Activated effector memory CD4-positive, alpha-beta T cell treated with Interleukin-2 at 50 U/mL for 16 hours (primary cell): ENCODE measurements around the gene VSTM2B.

Experiments
- DNase-seq: peaks from one replicate; pipeline ENCODE4 v3.0.0-alpha.2; 2020

The VSTM2B gene

DNA sequence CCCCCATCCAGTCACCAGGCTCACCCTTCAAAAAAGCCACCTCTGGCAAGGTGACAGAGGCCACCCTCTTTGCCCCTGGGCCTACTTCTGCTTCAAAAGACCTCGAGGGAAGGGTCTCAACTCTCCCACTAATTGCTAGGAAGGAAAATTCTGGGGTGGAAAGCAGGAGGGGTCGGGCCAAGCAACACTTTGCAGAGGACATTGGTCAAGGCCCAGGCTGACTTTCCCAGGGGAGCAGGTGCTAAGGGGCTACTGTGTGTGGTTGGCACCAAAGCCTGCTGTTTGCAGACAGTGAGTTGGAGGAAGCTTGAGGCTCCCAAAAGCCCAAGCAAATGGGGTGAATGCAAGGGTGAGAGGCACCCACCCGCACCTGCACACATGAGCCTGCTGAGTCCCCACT lies 28.6 kb upstream of the VSTM2B start:
- no peak for DNase-seq

DNA sequence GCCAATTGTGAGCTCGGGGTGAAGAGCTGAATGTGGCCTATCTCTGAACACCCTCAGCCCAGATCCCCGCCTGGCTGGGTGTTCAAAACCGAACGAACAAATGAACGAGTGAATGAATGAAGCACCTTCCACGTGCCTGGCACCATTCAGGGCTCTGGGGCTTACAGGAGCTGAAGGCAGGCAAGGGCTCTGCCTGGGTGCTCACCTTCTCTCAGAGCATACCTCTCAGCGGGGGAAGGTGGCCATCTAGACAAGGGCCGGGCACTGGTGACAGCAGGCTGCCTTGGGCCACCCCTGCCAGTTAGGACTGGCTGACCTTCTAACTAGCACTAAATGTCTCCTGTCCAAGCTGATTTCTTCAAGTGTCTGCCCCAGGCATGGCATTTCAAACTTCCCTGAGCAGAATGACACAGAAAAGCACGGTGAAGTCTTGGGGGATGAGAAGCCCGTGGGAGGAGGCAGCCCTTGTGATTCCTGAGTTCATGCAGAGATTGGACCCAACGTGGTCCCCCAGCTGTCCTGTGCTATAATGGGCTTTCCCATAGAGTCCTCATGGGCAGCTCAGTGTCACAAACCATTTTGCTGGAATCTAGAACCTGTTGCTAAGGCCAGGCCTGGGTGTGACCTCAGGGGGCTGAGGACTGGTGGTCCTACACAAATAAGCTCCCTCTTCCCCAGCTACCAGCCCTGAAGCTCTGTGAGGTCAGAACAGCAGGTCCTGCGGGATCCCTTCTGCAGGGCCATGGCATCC lies 27.9 kb upstream of the VSTM2B start:
- DNase-seq: no peak

DNA sequence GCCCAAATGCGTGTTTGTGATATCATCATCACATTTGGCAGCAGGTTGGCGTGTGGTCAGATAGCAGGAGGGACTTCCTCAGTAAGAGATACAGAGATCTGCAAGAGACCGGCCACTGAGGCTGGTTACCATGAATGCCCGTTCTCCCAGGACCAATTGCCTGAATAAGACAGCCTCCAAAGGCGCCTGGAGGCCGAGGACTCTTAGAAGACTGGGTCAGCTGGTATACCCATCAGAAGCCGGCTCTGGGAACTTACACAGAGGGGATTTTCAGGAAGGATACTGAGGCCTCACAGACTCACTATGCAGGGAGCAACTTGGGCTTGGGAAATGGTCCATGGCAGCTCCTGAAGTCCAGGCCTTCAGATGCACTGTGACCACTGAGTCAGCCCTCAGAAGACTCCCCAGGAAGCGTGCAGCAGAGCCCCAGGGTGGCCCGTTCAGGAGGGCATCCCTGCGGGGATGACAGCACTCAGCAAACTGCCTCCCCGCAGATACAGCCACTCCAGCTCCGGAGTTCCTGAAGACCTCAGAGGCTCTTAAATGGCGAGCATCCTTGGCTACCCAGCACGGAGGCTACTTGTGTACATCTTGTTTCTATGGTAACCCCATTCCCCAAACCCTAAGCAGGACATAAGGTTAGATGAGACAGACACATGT lies 26.4 kb upstream of the VSTM2B start:
- DNase-seq: no peak

DNA sequence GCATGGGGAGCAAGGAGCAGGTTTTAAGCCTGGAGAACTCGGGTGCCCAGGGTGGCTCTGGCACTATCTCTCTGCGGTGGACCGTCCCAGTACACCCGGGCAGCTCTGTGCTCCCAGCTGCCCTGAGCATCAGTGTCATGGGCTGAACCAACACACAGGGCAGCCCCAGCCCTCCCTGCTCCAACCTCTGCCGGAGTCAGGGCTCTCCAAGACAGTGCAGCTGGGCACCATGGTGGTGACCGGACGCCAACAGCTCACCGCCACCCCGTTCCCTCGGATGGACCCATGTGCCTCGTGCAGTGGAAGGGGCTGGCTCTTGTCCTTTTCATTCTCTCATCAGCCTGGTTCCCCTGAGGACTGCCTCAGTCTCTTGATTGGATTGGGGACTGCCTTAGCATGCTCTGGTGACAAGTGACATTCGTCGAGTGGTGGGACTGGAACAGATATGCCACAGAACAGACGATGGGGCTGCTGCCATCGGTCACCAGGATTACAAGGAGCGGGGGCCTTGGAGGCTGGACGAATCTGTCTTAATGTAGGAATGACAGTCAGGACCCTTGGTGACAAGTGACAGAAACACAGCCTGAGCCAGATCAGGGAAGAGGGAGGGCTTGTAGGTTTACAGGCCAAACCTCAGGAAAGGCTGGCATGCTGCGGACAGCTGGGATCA lies 25.7 kb upstream of the VSTM2B start:
- no peak for DNase-seq

DNA sequence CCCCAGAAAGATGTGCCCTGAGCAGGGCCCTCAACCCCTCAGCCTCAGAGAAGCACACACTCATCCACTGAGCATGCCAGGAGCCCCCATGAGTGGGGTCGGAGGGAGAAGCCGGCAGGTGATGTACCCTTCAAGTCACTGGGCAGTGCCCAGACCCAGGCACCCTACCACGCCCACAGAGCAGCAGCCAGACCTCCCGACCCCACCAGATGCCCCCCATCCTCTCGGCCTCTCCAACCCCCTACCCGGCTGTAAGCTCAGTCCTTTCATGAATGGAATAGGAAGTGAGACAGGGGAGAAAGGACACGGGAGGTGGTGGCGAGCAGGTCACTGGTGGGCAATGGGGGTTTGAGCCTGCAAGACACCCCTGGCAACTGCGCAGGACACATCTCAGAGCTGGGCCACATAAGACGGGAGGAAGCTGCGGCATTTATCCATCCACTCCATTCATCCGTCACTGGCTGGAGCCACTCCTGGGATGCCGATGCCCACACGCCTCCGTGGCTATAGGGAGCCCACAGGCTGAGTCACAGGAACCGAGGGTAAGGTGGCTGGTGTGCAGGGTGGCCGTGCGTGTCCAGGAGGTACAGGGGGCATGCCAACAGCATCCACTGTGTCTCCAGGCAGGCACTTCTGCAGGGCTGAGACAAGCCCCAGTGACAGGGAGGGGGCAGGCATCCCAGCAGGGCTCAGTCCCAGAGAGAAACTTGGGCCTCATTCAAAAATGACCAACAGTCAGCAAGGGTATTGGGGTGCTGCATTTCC lies 23.8 kb upstream of the VSTM2B start:
- DNase-seq: no peak

DNA sequence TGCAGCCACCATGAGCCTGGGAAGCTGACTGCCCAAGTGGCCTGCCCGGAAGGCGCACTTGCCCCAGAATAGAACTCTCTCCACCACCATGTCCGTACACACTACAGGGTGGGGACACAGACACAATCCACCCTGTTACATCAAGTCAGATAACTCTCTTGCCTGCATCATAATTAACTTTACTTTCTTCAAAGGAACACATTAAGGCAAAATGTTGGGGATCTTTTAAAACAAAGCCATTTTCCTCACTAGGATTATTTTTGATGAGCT lies 23.3 kb upstream of the VSTM2B start:
- no peak for DNase-seq

DNA sequence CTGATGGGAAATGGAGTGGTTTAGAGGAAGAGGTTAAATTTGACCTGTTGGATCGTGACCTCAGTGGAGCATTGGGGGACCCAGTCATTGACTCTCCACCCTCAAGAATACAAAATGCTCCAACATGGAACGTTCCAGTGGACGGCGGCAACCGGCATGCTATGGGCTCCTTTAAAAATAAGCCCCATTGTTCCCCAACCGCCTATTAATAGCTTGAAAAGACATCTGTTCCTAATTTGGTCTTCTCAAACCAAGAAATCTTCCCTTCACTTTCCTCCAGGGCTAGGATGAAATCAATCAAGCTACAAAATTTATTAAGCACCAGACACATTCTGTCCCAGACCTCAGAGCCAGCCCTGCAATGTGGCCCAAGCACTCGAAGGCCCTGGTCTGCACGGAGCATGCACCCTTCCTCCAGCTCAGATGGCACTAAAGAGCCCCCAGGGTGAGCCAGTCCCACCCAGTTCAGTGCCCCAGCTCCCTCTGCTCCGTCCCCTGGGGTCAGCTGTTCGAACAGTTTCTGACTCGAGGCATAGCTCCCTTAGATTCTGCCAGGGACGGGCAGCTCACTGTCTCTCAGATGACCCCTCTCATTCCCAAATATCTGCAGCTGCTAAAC lies 22.5 kb upstream of the VSTM2B start:
- no peak for DNase-seq

DNA sequence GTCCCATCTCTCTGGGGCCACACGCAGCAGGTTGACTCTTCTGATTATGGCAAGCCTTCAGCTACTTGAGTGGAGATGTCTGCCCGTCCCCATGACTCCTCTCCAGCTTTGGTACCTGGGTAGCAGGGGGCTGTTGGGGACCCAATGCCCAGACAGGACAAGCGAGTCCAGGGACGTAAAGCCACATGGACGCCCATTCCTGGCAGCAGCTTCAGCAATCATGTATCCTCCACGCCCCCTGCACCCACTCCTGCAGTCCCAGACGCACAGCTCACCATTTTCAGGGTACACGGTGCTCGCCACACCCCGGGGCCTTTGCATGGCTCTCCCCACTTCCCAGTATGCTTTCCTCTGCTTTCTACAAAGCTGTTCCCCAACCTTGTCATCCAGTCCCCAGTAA lies 22.0 kb upstream of the VSTM2B start:
- DNase-seq: no peak

DNA sequence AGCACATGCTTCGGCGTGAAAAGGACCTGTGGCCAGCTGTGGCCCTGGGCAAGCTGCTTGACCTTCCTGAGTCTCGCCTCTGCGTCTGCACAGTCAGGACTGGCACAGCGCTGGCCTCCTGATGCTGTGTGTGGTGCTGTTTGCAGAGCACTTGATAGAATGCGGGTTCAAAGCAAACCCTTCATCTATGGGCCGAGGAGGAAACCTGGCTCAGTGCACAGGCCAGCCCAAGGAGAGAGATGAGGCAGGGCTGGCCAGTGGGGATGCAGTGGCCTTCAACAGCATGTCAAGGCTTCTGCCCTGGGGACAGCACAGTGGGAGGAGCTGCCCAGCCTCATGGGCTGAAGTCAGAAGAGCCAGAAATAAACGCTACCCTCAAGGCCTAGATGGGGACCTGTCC lies 21.3 kb upstream of the VSTM2B start:
- DNase-seq: no peak

DNA sequence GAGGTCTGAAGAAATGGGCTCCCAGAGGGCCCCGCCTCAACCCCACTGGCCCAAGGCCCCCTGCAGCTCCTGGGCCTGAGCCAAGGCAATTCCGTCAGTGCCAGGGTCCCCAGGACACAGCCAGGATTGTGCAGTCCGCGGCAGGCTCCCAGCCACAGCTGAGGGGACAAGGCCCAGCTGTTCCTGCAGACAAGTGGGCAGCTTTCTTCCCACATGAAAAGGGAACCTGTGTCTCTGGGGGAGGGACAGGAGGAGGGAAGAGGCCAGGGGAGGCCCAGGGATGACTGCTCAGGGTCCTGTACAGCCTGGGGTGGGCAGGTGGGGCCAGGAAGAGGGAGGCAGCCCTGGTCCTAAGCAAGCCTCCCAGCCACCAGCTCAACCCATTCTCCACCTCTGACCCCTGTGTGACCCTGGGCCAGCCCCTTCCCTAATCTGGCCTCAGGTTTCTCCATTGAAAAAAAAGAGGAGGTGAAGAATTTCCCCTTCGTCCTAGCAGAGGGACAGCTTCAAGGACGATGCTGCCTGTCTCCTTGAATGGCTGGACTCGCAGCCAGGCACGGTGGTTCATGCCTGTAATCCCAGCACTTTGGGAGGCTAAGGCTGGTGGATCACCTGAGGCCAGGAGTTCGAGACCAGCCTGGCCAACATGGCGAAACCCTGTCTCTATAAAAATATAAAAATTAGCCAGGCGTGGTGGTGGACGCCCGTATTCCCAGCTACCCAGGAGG lies 20.5 kb upstream of the VSTM2B start:
- DNase-seq: no peak

DNA sequence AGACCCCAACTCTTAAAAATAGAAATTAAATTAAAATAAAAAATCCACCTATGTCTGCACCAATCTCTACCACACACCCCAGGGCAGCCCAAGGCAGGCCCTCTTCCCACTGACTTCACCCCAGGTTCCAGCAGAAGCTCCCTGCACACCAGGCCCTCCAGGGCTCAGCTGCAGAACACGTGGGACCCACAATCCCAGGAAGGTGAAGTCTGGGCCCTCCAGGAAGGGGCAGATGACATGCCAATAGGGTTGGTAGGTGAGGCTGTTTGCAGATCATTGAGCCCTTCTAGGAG lies 19.2 kb upstream of the VSTM2B start:
- no peak for DNase-seq

DNA sequence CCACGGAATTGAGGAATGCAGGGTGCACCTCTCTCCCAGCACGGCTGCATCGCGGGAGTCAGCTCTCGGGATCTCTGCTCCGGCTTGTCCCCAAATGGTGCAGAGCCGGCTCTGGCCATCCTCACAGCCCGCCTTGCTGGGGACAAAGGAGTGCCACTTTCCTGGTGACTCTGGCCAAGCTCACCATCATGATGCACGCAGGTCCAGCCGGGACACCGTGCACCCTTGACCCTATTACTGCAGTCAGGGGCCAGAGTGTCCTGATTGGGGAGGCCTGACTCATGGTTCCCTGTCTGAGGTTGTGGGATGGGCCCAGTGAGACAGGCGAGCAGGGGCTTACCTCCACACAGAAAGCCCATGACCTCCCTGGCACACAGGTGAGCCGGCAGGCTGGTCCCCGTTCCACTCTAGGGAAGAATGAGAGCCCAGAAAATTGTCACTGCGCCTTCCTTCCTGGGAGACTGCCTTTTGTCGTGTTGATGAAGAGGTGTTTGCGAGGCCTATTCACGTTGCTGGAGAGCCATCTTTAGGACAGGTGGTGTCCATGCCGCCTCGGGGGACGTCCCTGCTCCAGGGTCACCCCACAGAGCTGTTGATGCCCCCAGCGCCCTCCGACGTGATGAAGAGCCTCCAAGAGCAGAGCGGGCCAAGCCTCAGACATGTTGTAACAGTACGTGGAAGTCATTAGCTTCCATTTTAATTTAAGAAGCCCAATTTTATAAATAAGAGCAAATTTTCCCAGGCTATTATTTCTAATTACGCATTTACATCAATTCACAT lies 18.5 kb upstream of the VSTM2B start:
- no peak for DNase-seq

DNA sequence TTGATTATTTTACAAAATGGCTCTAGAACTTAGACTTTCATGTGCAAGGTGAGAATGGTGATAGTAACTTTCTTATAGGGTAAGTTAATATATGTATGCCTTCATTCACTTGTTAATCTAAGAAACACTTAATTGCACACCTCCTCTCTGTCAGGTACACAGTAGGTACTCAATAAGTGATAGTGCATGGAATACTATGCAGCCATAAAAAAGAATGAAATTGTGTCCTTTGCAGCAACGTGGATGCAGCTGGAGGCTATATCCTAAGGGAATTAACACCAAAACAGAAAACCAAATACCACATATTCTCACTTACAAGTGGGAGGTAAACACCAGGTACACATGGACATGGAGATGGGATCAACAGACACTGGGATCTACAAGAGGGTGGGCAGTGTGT lies 17.6 kb upstream of the VSTM2B start:
- no peak for DNase-seq

DNA sequence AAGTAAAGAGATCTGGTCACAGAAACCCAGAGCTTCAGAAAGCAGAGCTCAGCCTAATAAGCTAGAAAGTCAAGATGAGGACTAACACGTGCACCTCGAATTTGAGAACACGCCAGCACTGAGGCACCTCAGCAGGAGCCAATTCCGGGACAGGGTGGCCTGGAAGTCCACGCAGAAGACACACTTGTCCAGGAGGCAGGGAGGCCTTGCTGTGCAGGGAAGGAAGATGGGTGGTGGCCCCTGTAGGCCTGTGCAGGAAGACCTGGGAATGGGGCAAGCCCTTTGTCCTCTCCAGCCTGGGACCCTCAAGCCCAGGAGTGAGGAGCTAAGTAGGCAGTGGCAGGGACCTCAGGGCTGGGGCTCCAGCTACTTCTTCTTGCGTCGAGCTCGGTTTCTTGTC lies 16.3 kb upstream of the VSTM2B start:
- no peak for DNase-seq

DNA sequence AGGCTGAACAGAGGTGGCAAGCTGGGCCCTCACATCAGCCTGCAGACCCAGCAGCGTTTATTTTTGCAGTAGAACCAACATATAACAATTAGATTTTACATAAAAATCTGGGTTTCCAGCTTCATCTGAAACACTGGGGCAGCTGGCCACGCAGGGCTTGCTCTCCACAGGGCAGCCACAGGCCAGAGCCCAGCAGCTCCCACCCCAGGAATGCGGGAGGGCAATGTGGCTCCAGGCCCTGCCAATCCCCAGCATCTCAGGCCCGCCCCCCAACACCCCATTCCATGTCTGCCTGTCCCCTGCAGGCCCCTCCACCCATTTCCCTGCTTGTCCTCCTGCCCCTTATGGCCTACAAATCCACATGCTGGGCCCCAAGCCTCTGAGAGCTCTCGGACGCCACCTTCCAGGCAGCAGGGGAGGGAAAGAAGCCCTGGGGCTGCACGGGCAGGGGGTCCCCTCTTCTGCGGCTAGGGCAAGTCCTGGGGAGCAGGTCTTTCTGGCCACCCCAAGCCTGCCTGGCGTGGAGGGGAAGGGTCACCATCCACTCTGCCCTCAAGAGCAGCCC lies 15.0 kb upstream of the VSTM2B start:
- no peak for DNase-seq

DNA sequence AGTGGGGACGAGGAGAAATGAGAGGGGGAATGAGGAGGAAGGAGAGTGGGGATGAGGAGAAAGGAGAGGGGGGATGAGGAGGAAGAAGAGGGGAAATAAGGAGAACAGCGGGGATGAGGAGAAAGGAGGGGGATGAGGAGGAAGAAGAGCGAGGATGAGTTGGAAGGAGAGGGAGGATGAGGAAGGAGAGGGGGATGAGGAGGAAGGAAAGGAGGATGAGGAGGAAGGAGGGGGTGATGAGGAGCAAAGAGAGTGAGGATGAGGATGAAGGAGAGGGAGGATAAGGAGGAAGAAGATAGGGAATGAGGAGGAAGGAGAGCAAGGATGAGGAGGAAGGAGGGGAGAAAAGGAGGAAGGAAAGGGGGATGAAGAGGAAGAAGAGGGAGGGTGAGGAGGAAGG lies 14.0 kb upstream of the VSTM2B start:
- no peak for DNase-seq

DNA sequence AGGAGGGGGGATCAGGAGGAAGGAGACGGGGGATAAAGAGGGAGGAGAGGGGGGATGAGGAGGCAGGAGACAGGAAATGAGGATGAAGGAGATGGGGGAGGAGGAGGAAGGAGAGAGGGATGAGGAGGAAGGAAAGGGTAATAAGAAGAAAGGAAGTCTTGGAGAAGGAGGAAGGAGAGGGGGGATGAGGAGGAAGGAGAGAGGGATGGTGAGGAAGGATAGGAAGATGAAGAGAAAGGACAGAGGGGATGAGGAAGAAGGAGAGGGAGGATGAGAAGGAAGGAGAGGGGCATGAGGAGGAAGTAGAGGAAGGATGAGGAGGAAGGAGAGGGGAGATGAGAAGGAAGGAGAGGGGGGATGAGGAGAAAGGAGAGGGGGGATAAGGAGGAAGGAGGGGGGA lies 13.0 kb upstream of the VSTM2B start:
- DNase-seq: no peak

DNA sequence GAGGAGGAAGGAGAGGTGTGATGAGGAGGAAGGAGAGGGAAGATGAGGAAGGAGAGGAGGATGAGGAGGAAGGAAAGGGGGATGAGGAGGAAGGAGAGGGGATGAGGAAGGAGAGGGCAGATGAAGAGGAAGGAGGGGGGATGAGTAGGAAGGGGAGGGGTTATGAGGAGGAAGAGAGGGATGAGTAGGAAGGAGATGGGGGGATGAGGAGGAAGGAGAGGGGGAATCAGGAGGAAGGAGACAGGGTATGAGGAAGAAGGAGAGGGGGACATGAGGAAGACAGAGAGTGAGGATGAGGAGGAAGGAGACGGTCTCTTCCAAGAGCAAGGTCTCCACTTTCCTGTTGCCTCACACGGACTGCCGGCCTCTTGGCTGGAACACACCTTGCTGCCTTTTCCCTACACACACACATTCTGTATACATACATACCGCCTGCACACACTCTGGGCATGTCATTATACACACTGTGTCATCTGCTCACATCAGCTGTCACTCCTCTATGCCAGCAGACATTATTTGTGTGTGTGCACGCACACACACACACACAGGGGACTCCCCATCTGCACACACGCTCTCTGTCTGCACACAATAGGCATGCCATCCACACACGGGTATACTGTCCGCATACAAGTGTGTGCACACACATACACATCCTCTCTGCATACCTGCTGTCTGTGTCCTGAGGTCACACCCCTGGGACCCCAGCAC lies 11.1 kb upstream of the VSTM2B start:
- no peak for DNase-seq

DNA sequence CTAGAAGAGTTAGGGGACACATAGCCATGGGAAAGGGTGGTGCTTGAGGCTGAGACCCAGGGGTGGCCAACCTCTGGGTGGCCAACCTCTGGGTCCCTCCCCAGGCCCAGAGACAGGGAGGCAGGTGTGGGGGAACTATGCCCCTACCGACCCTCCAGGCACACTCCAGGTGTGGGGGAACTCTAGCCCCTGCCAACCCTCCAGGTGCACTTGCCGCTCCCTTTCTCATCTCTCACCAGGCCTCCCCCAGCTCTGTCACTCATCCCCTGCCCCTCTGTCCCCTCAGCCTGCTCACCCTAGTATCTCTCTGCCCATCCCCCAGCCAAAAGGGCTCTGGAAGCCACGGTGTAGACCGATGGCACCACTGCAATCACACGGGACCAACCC lies 10.6 kb upstream of the VSTM2B start:
- DNase-seq: no peak

DNA sequence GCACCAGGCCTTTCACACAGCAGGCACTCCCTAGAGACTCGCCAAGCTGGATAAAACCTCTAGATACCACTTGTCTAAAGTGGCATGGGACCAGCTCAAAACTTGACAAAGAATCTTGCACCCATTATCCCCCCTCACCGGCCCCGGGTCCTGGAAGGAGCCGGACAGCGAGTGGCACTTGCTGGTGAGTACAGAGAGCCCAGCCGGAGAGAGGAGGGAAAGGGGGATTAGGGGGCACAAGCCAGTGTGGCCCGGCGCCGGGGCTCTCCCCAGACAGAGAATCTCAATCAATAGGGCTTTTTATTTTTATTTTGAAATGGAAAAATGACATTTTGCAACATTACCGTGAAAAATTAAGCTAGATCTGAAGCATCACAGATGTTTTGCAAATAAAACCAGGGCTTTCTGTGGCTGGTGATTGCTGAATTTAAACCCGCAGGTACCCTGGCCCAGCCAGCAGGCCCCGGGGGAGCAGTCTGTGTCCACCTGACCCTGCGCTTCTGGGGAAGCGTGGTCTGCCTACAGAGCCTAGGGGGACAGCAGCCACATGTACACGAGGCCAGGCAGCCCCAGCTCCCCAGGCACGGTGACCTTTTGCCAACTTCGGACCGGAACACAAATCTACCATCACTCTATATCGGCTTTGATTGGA lies 10.0 kb upstream of the VSTM2B start:
- DNase-seq: no peak

DNA sequence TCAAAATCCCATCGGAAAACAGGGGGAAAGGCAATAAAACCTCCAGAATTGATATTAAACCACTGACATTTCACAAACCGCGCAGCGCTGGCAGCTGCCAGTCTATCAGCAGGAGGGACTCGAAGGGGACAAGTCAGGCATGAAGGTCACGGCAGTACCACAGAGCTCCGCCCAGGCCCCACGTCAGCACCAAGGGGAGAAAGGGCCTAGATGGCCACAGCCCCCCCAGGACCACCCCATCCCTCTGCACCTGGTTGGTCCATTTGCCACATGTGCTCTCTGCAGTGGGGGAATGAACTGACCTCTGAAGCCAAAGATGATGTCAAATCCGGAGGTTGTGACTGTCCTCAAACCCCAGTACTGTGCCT lies 9.5 kb upstream of the VSTM2B start:
- no peak for DNase-seq
